GM03348 (cell line): ENCODE results near the gene MYH2.
"Not testable (repeated sequence)": the region's sequence is repeated elsewhere in the genome, so short reads cannot be mapped to it uniquely, and the experiment has no call there.

ENCODE experiments used
- DNase-seq: peaks from one replicate; pipeline ENCODE4 v3.0.0; 2012; ENCODE audit warnings: low spot score

Gene MYH2

GRCh38 chr17:10549096-10549842 is at the start of gene MYH2:
MYH2 (minus strand) TSS chr17:10549658; CDS start chr17:10547920, 1,738 bp downstream.
- DNase-seq = no peak

GRCh38 chr17:10598621-10599020 is 49.2 kb upstream of the MYH2 start:
- no peak for DNase-seq

GRCh38 chr17:10589553-10590145 is 40.2 kb upstream of the MYH2 start:
- DNase-seq = no peak

GRCh38 chr17:10585529-10585928 is 36.1 kb upstream of the MYH2 start:
- DNase-seq = no peak

- DNase-seq = no peak
Observed at GRCh38 chr17:10583834-10584233, 34.4 kb upstream of the MYH2 start.

GRCh38 chr17:10579270-10579669 is 29.8 kb upstream of the MYH2 start:
- no peak for DNase-seq

GRCh38 chr17:10574324-10574723 is 24.9 kb upstream of the MYH2 start:
- DNase-seq = no peak

- no peak for DNase-seq
Observed at GRCh38 chr17:10563991-10564660, 14.7 kb upstream of the MYH2 start.

- no peak for DNase-seq
Observed at GRCh38 chr17:10558049-10558448, 8.6 kb upstream of the MYH2 start.

GRCh38 chr17:10557422-10557821 is 8.0 kb upstream of the MYH2 start:
- peak; percentile 74 for DNase-seq

- DNase-seq = peak; percentile 56
Observed at GRCh38 chr17:10556301-10557005, 7.0 kb upstream of the MYH2 start.

GRCh38 chr17:10550014-10550413 is 556 bp upstream of the MYH2 start:
- DNase-seq = no peak

- DNase-seq = no peak
Observed at GRCh38 chr17:10547351-10547750, 2.1 kb downstream of the MYH2 start.

- DNase-seq = peak; percentile 55
Observed at GRCh38 chr17:10543486-10543885, 6.0 kb downstream of the MYH2 start.

GRCh38 chr17:10541179-10541578 is 8.3 kb downstream of the MYH2 start:
- DNase-seq = not testable (repeated sequence)

GRCh38 chr17:10532026-10532425 is 17.4 kb downstream of the MYH2 start:
- no peak for DNase-seq

GRCh38 chr17:10527419-10527818 is 22.0 kb downstream of the MYH2 start:
- DNase-seq = no peak

GRCh38 chr17:10526517-10526916 is 22.9 kb downstream of the MYH2 start:
- no peak for DNase-seq

GRCh38 chr17:10523064-10523463 is 26.4 kb downstream of the MYH2 start:
- no peak for DNase-seq

GRCh38 chr17:10521949-10522348 is 27.5 kb downstream of the MYH2 start:
- no peak for DNase-seq

- DNase-seq = no peak
Observed at GRCh38 chr17:10518271-10519037, 31.0 kb downstream of the MYH2 start, which contains the start of gene MYH1. MYH1 (minus strand) TSS chr17:10518542; CDS start chr17:10516642, 1,900 bp downstream.

- no peak for DNase-seq
Observed at GRCh38 chr17:10516638-10517037, 32.8 kb downstream of the MYH2 start.
